Endothelial cell of umbilical vein (primary cell): Measurements from ENCODE around the gene SHC1. TPM values are rescaled to one million over a fixed set of nuclear protein-coding genes. Genes with fewer than 3 reads are reported as not detected.

Experiments used
- BruUV-seq: library from RNA; stranded (reverse); fragments of 400-500 nt; replicated peaks from 2 replicates; lab custom pipeline; 2021; lab: Mats Ljungman, UMichigan
- CTCF ChIA-PET: fragments of 300-600, 350-600 bp; sonication (Branson Sonifier 250); formaldehyde crosslinking; loops from one replicate; lab custom pipeline; 2021; ENCODE audit warnings: antibody characterized with exemption, inconsistent platforms; lab: Charles Lee
- POLR2A ChIA-PET: fragments of 300-600, 350-600 bp; sonication (Branson Sonifier 250); formaldehyde crosslinking; loops from one replicate; lab custom pipeline; 2021; ENCODE audit warnings: antibody characterized with exemption, inconsistent platforms; lab: Charles Lee
- DNase-seq: peaks from one replicate; pipeline ENCODE4 v3.0.0-alpha.2; 2011; ENCODE audit warnings: low read depth, low spot score
- FAIRE-seq: peaks from 2 replicates; lab custom pipeline; 2011; peaks lifted over from hg19 to GRCh38; lab: Jason Lieb, UNC
- H2AFZ ChIP-seq: 2 replicates; pipeline ENCODE4 v1.6.0; 2012; ENCODE audit warnings: low read depth, low read length, control low read depth, inconsistent platforms
- H3K27ac ChIP-seq: 2 replicates; pipeline ENCODE4 v1.5.1; 2011; ENCODE audit warnings: low read depth, mild to moderate bottlenecking, control low read depth, low read length, moderate library complexity; ENCODE audit not compliant: insufficient read depth
- H3K27me3 ChIP-seq, 2 experiments: 2 replicates each; pipeline versions ENCODE4 v1.6.0 to v1.6.1; 2011; ENCODE audit warnings: low read length in 2 of 2, mixed read lengths in 1 of 2; ENCODE audit not compliant: control insufficient read depth in 2 of 2, insufficient read depth in 2 of 2
- H3K36me3 ChIP-seq, 2 experiments: 2 replicates in 1 of 2; 3 replicates in 1 of 2; pipeline ENCODE4 v1.5.1; 2011; ENCODE audit warnings: low read length in 2 of 2, mild to moderate bottlenecking in 1 of 2, moderate library complexity in 1 of 2; ENCODE audit not compliant: control insufficient read depth in 2 of 2, insufficient read depth in 2 of 2; ENCODE audit errors: extremely low read depth in 1 of 2
- H3K4me1 ChIP-seq: 3 replicates; pipeline ENCODE4 v1.5.1; 2011; ENCODE audit warnings: mild to moderate bottlenecking, low read length; ENCODE audit not compliant: control insufficient read depth, insufficient read depth; ENCODE audit errors: extremely low read depth
- H3K4me2 ChIP-seq: 2 replicates; pipeline ENCODE4 v1.6.1; 2011; ENCODE audit warnings: low read length, control low read depth, mixed read lengths; ENCODE audit not compliant: insufficient read depth
- H3K4me3 ChIP-seq, 3 experiments: fragments of 200-600 bp in 1 of 3; sonication (generic), shearing (Covaris generic) in 1 of 3; replicated peaks in 1 of 3; 2 replicates each; pipeline ENCODE4 v1.5.1; 2011 to 2016; ENCODE audit warnings: control low read depth in 3 of 3, low read length in 3 of 3, mild to moderate bottlenecking in 2 of 3, inconsistent platforms in 1 of 3, low read depth in 1 of 3, moderate library complexity in 1 of 3; ENCODE audit not compliant: insufficient read depth in 1 of 3
- H3K79me2 ChIP-seq: 2 replicates; pipeline ENCODE4 v1.6.0; 2012; ENCODE audit warnings: low read length, inconsistent platforms; ENCODE audit not compliant: control insufficient read depth, insufficient read depth
- H3K9ac ChIP-seq: replicated peaks from 2 replicates; pipeline ENCODE3; 2011; ENCODE audit warnings: low read length, control low read depth; ENCODE audit not compliant: insufficient read depth; ENCODE audit errors: extremely low read depth
- H3K9me1 ChIP-seq: replicated peaks from 3 replicates; pipeline ENCODE4 v1.6.0; 2011; ENCODE audit warnings: mild to moderate bottlenecking, low read length; ENCODE audit not compliant: control insufficient read depth, insufficient read depth; ENCODE audit errors: extremely low read depth
- H3K9me3 ChIP-seq: replicated peaks from 2 replicates; pipeline ENCODE4 v1.5.1; 2012; ENCODE audit warnings: low read length, inconsistent platforms; ENCODE audit not compliant: control insufficient read depth, insufficient read depth
- H4K20me1 ChIP-seq: replicated peaks from 2 replicates; pipeline ENCODE3; 2011; ENCODE audit warnings: mild to moderate bottlenecking, low read length; ENCODE audit not compliant: control insufficient read depth, insufficient read depth; ENCODE audit errors: extremely low read depth
- CTCF ChIP-seq, 2 donors: IDR thresholded peaks; 1 replicate in 1 of 2; 2 replicates in 1 of 2; pipeline ENCODE4 v1.5.1; 2011; ENCODE audit warnings: low read length in 2 of 2, mild to moderate bottlenecking in 2 of 2, moderate library complexity in 2 of 2, control low read depth in 1 of 2, inconsistent platforms in 1 of 2, low read depth in 1 of 2; ENCODE audit not compliant: insufficient read depth in 1 of 2; ENCODE audit errors: extremely low read depth in 1 of 2
- EZH2 ChIP-seq: IDR thresholded peaks from 2 replicates; pipeline ENCODE4 v1.6.1; 2012; ENCODE audit warnings: borderline replicate concordance, low read depth, mild to moderate bottlenecking, moderate library complexity, low read length, inconsistent platforms; ENCODE audit not compliant: severe bottlenecking
- FOS ChIP-seq: IDR thresholded peaks from 2 replicates; pipeline ENCODE4 v1.6.1; 2011; ENCODE audit warnings: mild to moderate bottlenecking, low read length, moderate library complexity, borderline replicate concordance; ENCODE audit not compliant: insufficient read depth
- GATA2 ChIP-seq: IDR thresholded peaks from 2 replicates; pipeline ENCODE4 v1.7.0; 2011; ENCODE audit warnings: low read depth, mild to moderate bottlenecking, moderate library complexity, mixed read lengths, low read length; ENCODE audit not compliant: insufficient read length, insufficient read depth
- JUN ChIP-seq: IDR thresholded peaks from 2 replicates; pipeline ENCODE4 v1.6.1; 2011; ENCODE audit warnings: borderline replicate concordance, low read depth; ENCODE audit not compliant: insufficient read length, insufficient read depth
- MAX ChIP-seq: IDR thresholded peaks from 2 replicates; pipeline ENCODE4 v1.6.1; 2011; ENCODE audit not compliant: insufficient read depth, insufficient read length
- MYC ChIP-seq: IDR thresholded peaks from one replicate; pipeline ENCODE4 v1.6.1; 2011; ENCODE audit warnings: mild to moderate bottlenecking, low read depth, low read length
- POLR2A ChIP-seq: IDR thresholded peaks from 2 replicates; pipeline ENCODE4 v1.6.1; 2012; ENCODE audit warnings: low read depth, mild to moderate bottlenecking, control low read depth, low read length
- POLR2AphosphoS5 ChIP-seq: IDR thresholded peaks from 2 replicates; pipeline ENCODE4 v1.6.1; 2012; ENCODE audit warnings: low read depth, mild to moderate bottlenecking, control low read depth, low read length, moderate library complexity; ENCODE audit not compliant: insufficient read depth
- dilution Hi-C: fragments of 300-500 bp; cut with MboI; formaldehyde crosslinking; loops from one replicate; pipeline ENCODE4 v1.15.0; 2019; ENCODE audit warnings: low sequenced_read_pairs; ENCODE audit not compliant: extremely low pct_ligation_motif_present
- intact Hi-C: fragments of 100-400 bp; cut with micrococcal nuclease; formaldehyde crosslinking; loops from one replicate; pipeline ENCODE4 v1.10.0; 2022
- polyA plus RNA-seq, 4 experiments: library from polyadenylated mRNA; depleted of rRNA in 3 of 4; stranded (reverse) in 3 of 4; unstranded in 1 of 4; fragments of >200 nt; gene quantifications; 2 replicates each; pipeline versions ENCODE4 v1.2.1 to v1.2.3, GENCODE V29; 2011 to 2012; ENCODE audit warnings: missing spikeins in 1 of 4
- total RNA-seq: library from RNA; stranded (reverse); gene quantifications from 2 replicates; pipeline ENCODE4 v1.2.3, GENCODE V29; 2021

Gene SHC1
- total and polyA plus RNA-seq, 2 donors (not counting 3 experiments of a cell fraction or from before 2014, with no cell fraction given): 316 to 324 TPM

GRCh38 chr1:154960446-154961136 lies 10.0 kb downstream of the SHC1 start:
- intact Hi-C loops: loop anchor here (1.0 to 2.0 kb wide), 5 partner anchors 10 to 90 kb away; partner anchors contain the start of genes ADAM15, CKS1B and SHC1

GRCh38 chr1:154959426-154959780 lies 11.1 kb downstream of the SHC1 start:
- Histone ChIP-seq H3K4me2 (no peak overlapping the region), H4K20me1 (no peaks in the 10 kb centered on the region), H3K36me3 (peaks cover 1 to 21% of the 10 kb centered on the region in 2 experiments), H3K4me1 (peaks cover 33% of the 10 kb centered on the region), H2AFZ (no peak overlapping the region), H3K27ac (no peak overlapping the region), H3K79me2 (peaks cover 9% of the 10 kb centered on the region), H3K4me3 (no peak overlapping the region), H3K27me3 (no peaks in the 10 kb centered on the region), H3K9ac (no peak overlapping the region), H3K9me3 (no peaks in the 10 kb centered on the region), H3K9me1 (no peaks in the 10 kb centered on the region)
- TF ChIP-seq MAX (no peak), EZH2 (no peak), JUN (no peak), CTCF (IDR thresholded peaks at IDR 0.05; ENCODE audit: extremely low read depth in 1 of 2, insufficient read depth in 1 of 2, low read depth in 1 of 2, low read length in 2 of 2) (no peak), GATA2 (no peak), POLR2A (no peak), MYC (no peak), POLR2AphosphoS5 (no peak), FOS (no peak)
- intact Hi-C loops (no loop called here), dilution Hi-C loops (no loop called here)
- DNase-seq: no peak
- ChIA-PET POLR2A (interaction anchor here (2.6 kb wide), 1 partner anchor 14 kb away, joined by 24 read pairs; no protein-coding TSS in a partner anchor), CTCF (no interaction called here)
- no TSS peak for BruUV-seq
- FAIRE-seq: no peak

More at GRCh38 chr1:154960446-154961136, 10.0 kb downstream of the SHC1 start:
- peak; percentile 22 for DNase-seq
- peak; percentile 81 for FAIRE-seq
- H3K4me3 ChIP-seq: peak overlapping the region; percentile 71 to 78 (median 74)
- no TSS peak for BruUV-seq
- peak overlapping the region; percentile 30 for H3K27ac ChIP-seq
- TF ChIP-seq MYC (no peak), GATA2 (no peak), POLR2A (no peak), JUN (no peak)
- H3K4me1 ChIP-seq: peaks cover 25% of the 10 kb centered on the region
- no peaks in the 10 kb centered on the region for H3K27me3 ChIP-seq
- H2AFZ ChIP-seq: no peak overlapping the region
- peak overlapping the region; percentile 86 for H3K4me2 ChIP-seq
- no peaks in the 10 kb centered on the region for H3K9me1 ChIP-seq
- dilution Hi-C loops: no loop called here
- no peaks in the 10 kb centered on the region for H3K9me3 ChIP-seq
- CTCF ChIA-PET: interaction anchor here (0.7 to 4.0 kb wide), 15 partner anchors 10 to 125 kb away, joined by 3 to 48 read pairs (median 5); partner anchors contain the start of genes ADAM15, FLAD1, LENEP and PMVK
- peaks cover 10 to 31% of the 10 kb centered on the region in 2 experiments for H3K36me3 ChIP-seq
- H3K9ac ChIP-seq: peak overlapping the region; percentile 83
- POLR2A ChIA-PET: interaction anchor here (0.6 to 2.6 kb wide), 4 partner anchors 10 to 164 kb away, joined by 3 to 24 read pairs (median 6); partner anchors contain the start of gene SHC1
- H4K20me1 ChIP-seq: no peaks in the 10 kb centered on the region
- peaks cover 18% of the 10 kb centered on the region for H3K79me2 ChIP-seq
